22Rv1 (cell line): ENCODE measurements around the gene KCNQ1OT1.

ENCODE experiments used
- CTCF ChIP-seq: fragments of 450-650 bp; IDR thresholded peaks from 2 replicates; pipeline ENCODE4 v1.5.1; 2017; ENCODE audit warnings: mild to moderate bottlenecking
- ZFX ChIP-seq: fragments of 450-650 bp; IDR thresholded peaks from 2 replicates; pipeline ENCODE4 v1.6.1; 2017; ENCODE audit warnings: antibody characterized with exemption, borderline replicate concordance

DNA sequence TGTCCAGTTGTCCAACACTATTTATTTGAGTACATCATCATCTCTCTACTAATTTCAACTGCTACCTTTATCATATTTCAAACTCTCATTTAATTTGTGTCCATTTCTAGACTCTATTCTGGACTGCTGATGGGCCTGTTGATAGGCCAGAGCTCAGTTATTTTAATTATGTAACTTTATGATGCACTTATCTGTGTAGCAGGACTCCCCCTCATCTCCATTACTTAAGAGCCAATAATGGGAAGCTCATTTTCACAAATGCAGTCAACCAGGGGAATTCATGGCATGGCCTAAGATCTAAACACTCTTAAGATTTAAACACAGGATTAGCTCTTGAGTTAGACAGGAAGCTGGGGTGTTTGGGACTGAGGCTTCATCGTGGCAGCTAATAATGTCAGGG is 21.4 kb downstream of the KCNQ1OT1 start:
- TF ChIP-seq CTCF (no peak), ZFX (no peak)
